ENCODE results near the gene LYPD6. TPM values are rescaled to one million over a fixed set of nuclear protein-coding genes. Genes with fewer than 3 reads are reported as not detected.

LYPD6 gene
- total RNA-seq, 1 experiment from 2014 or later: 2.4 TPM

DNA sequence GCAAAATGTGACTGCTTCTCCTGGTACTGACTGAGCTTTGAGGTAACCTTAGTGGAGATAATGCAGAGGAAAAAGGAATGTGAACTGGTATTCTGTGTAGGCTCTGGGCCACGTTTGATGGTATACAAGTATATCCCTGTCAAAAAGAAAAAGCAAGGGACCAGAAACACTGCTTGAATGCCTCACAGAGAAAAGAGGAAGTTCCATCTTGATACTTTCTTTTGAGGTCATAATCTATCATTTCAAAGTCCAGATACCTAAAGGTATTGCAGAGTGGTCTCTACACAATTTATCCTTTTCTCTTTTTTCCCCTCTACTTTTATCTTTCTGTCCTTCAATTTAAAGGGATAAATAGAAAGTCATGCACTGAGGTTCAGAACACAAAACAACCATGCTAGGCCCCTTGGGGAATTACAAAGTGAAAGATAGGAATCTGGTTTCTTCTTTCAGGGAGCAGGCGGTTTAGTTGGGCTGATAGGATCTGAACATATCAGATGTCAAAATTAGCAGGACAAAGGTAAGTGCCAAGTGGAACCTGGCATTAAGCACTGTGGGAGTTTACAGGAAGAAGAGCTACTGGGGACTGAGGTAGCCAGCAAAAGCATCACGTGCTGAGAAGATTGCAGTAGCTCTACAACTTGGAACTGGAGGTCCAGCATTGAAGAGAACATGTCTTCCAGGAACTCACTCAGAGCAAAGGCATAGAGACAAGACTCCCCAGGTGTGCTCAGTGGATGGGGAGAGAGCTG is 121.2 kb downstream of the LYPD6 start:
- no TSS peak for BruUV-seq (replicated peaks)

DNA sequence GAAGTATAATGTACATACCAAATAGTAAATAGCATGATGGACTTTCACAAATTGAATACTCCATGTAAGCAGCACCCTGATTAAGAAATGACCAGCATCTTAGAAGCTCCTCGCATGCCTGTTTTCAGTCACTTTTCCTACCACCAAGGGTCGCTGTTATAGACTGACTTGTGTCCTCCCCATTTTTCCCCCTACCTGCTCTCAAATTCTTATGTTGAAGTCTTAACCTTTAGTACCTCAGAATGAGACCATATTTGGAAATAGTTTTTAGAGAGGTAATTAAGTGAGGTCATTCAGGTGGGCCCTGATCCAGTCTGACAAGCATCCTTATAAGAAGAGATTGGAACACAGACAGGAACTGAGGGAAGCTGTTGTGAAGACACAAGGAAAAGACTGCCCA is 125.9 kb downstream of the LYPD6 start:
- Histone ChIP-seq H3K9ac (ENCODE audit: low read length) (no peak overlapping the region), H3K79me2 (ENCODE audit: low read length) (no peaks in the 10 kb centered on the region), H3K4me2 (ENCODE audit: low read length) (no peak overlapping the region), H3K27me3 (ENCODE audit: low read length) (no peaks in the 10 kb centered on the region), H2AFZ (ENCODE audit: low read length) (no peak overlapping the region), H3K4me1 (ENCODE audit: insufficient read depth, low read length) (peaks cover 8% of the 10 kb centered on the region; the same call in 1 of the 2 replicates), H3K36me3 (ENCODE audit: low read depth, low read length) (no peaks in the 10 kb centered on the region), H4K20me1 (ENCODE audit: low read length) (no peaks in the 10 kb centered on the region), H3F3A (ENCODE audit: low read length, unreplicated experiment) (no peaks in the 10 kb centered on the region), H3K9me3 (ENCODE audit: low read length) (no peaks in the 10 kb centered on the region), H3K9me2 (replicated peaks; ENCODE audit: low read length) (no peaks in the 10 kb centered on the region), H3K27ac (ENCODE audit: low read length) (no peak overlapping the region), H3K4me3 (ENCODE audit: low read length) (no peak overlapping the region)
- CTCF ChIA-PET: no interaction called here
- POLR2A ChIA-PET (ENCODE audit: unreplicated experiment): no interaction called here
- ATAC-seq (no peak), DNase-seq (peak; percentile 5)
- BruUV-seq (replicated peaks): no TSS peak
- intact Hi-C loops (cut with micrococcal nuclease): no loop called here
- TF ChIP-seq EZH2phosphoT487 (IDR thresholded peaks at IDR 0.05; ENCODE audit: borderline replicate concordance, low read length): no peak
- TF ChIP-seq EZH2 (IDR thresholded peaks at IDR 0.05; ENCODE audit: low read length, unreplicated experiment): no peak
- TF ChIP-seq, protein P1, sequence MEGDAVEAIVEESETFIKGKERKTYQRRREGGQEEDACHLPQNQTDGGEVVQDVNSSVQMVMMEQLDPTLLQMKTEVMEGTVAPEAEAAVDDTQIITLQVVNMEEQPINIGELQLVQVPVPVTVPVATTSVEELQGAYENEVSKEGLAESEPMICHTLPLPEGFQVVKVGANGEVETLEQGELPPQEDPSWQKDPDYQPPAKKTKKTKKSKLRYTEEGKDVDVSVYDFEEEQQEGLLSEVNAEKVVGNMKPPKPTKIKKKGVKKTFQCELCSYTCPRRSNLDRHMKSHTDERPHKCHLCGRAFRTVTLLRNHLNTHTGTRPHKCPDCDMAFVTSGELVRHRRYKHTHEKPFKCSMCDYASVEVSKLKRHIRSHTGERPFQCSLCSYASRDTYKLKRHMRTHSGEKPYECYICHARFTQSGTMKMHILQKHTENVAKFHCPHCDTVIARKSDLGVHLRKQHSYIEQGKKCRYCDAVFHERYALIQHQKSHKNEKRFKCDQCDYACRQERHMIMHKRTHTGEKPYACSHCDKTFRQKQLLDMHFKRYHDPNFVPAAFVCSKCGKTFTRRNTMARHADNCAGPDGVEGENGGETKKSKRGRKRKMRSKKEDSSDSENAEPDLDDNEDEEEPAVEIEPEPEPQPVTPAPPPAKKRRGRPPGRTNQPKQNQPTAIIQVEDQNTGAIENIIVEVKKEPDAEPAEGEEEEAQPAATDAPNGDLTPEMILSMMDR (conservative IDR thresholded peaks at IDR 0.05; ENCODE audit: low read depth, low read length): no peak; the same call in 1 of the 2 replicates

More for the DNA sequence above, 121.2 kb downstream of the LYPD6 start:
- H2AFZ ChIP-seq (ENCODE audit: low read length): no peak overlapping the region
- H3K27ac ChIP-seq (ENCODE audit: low read length): no peak overlapping the region
- H3K79me2 ChIP-seq (ENCODE audit: low read length): no peaks in the 10 kb centered on the region
- H4K20me1 ChIP-seq (ENCODE audit: low read length): no peaks in the 10 kb centered on the region
- no peaks in the 10 kb centered on the region for H3K36me3 ChIP-seq (ENCODE audit: low read depth, low read length)
- H3K9me2 ChIP-seq (replicated peaks; ENCODE audit: low read length): no peaks in the 10 kb centered on the region
- no peak overlapping the region for H3K4me3 ChIP-seq (ENCODE audit: low read length)
- 0 out of 2 replicates have a peak overlapping the region, but pooled peaks have one; percentile 12 for H3K4me2 ChIP-seq (ENCODE audit: low read length)
- intact Hi-C loops (cut with micrococcal nuclease): no loop called here
- H3F3A ChIP-seq (ENCODE audit: low read length, unreplicated experiment): no peaks in the 10 kb centered on the region
- no peaks in the 10 kb centered on the region for H3K9me3 ChIP-seq (ENCODE audit: low read length)
- no peak overlapping the region for H3K9ac ChIP-seq (ENCODE audit: low read length)
- CTCF ChIA-PET: no interaction called here
- peak; percentile 14 for DNase-seq
- TF ChIP-seq EZH2 (IDR thresholded peaks at IDR 0.05; ENCODE audit: low read length, unreplicated experiment) (no peak), EZH2phosphoT487 (IDR thresholded peaks at IDR 0.05; ENCODE audit: borderline replicate concordance, low read length) (no peak)
- TF ChIP-seq, protein P1 (conservative IDR thresholded peaks at IDR 0.05; ENCODE audit: low read depth, low read length): no peak
- peaks cover 9% of the 10 kb centered on the region; the same call in 1 of the 2 replicates for H3K4me1 ChIP-seq (ENCODE audit: insufficient read depth, low read length)
- H3K27me3 ChIP-seq (ENCODE audit: low read length): no peaks in the 10 kb centered on the region
- POLR2A ChIA-PET (ENCODE audit: unreplicated experiment): no interaction called here
- no peak for ATAC-seq

DNA sequence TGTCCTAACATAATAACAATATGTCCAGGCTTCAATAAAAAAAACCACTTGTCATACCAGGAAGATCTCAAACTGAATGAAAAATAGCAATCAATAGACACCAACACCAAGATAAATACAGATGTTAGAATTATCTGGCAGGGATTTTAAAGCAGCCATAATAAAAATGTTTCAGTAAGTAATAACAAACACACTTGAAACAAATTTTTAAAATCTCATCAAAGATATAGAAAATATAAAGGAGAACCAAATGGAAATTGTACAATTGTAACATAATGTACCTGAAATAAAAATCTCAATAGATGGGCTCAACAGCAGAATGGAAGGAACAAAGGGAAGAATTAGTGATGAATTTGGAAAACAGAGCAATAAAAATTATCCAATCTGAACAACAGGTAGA is 128.1 kb downstream of the LYPD6 start:
- BruUV-seq (replicated peaks): no TSS peak
- H3K4me3 ChIP-seq (ENCODE audit: low read length): no peak overlapping the region
- peaks cover 3% of the 10 kb centered on the region; the same call in 1 of the 2 replicates for H3K9me3 ChIP-seq (ENCODE audit: low read length)
- DNase-seq: no peak
- no peak overlapping the region for H3K27ac ChIP-seq (ENCODE audit: low read length)
- ChIA-PET CTCF (no interaction called here), POLR2A (ENCODE audit: unreplicated experiment) (no interaction called here)
- H3K9me2 ChIP-seq (replicated peaks; ENCODE audit: low read length): no peaks in the 10 kb centered on the region
- intact Hi-C loops (cut with micrococcal nuclease): no loop called here
- H2AFZ ChIP-seq (ENCODE audit: low read length): no peak overlapping the region
- H3K9ac ChIP-seq (ENCODE audit: low read length): no peak overlapping the region
- H3K79me2 ChIP-seq (ENCODE audit: low read length): no peaks in the 10 kb centered on the region
- no peaks in the 10 kb centered on the region for H4K20me1 ChIP-seq (ENCODE audit: low read length)
- no peak for TF ChIP-seq EZH2phosphoT487 (IDR thresholded peaks at IDR 0.05; ENCODE audit: borderline replicate concordance, low read length)
- TF ChIP-seq, protein P1 (conservative IDR thresholded peaks at IDR 0.05; ENCODE audit: low read depth, low read length): no peak
- TF ChIP-seq EZH2 (IDR thresholded peaks at IDR 0.05; ENCODE audit: low read length, unreplicated experiment): no peak
- no peaks in the 10 kb centered on the region for H3K36me3 ChIP-seq (ENCODE audit: low read depth, low read length)
- ATAC-seq: no peak
- H3F3A ChIP-seq (ENCODE audit: low read length, unreplicated experiment): no peaks in the 10 kb centered on the region
- no peak overlapping the region for H3K4me2 ChIP-seq (ENCODE audit: low read length)
- H3K27me3 ChIP-seq (ENCODE audit: low read length): no peaks in the 10 kb centered on the region
- no peaks in the 10 kb centered on the region for H3K4me1 ChIP-seq (ENCODE audit: insufficient read depth, low read length)
